Measurements from ENCODE around the gene MLXIP. TPM values are rescaled to one million over a fixed set of nuclear protein-coding genes. Genes with fewer than 3 reads are reported as not detected.
A peak's percentile ranks its signal among the peaks of the same experiment; 100 is the strongest.

Gene MLXIP
- total and polyA plus RNA-seq, 2 of the 13 experiments (the other 11 are each of a cell fraction or from before 2014, with no cell fraction given) = 5.3 to 6.7 TPM

GRCh38 chr12:122062832-122063693 is 15.5 kb upstream of the MLXIP start (continued):
- TF ChIP-seq RERE (CRISPR knock-in tag; IDR thresholded peaks at IDR 0.05; ENCODE audit: low read depth) = no peak
- no peak for TF ChIP-seq ZNF7 (CRISPR knock-in tag; IDR thresholded peaks at IDR 0.05)
- TF ChIP-seq BORCS8-MEF2B (CRISPR knock-in tag; IDR thresholded peaks at IDR 0.05) = 0 out of 2 replicates have a peak, but pooled peaks have one; percentile 14
- TF ChIP-seq ZNF354B (CRISPR knock-in tag; IDR thresholded peaks at IDR 0.05) = no peak
- TF ChIP-seq AGO2 (optimal IDR thresholded peaks at IDR 0.05; ENCODE audit: low read depth, low read length) = no peak
- no peak for TF ChIP-seq SMARCE1 (IDR thresholded peaks at IDR 0.05; ENCODE audit: borderline replicate concordance)
- TF ChIP-seq SMAD3 (CRISPR knock-in tag; IDR thresholded peaks at IDR 0.05) = no peak
- TF ChIP-seq SOX13 (IDR thresholded peaks at IDR 0.05) = no peak
- TF ChIP-seq SOX13 (CRISPR knock-in tag; conservative IDR thresholded peaks at IDR 0.05 in 1 of 2, IDR thresholded peaks at IDR 0.05 in 1 of 2) = no peak
- TF ChIP-seq ZNF44 (CRISPR knock-in tag; IDR thresholded peaks at IDR 0.05) = no peak
- no peak for TF ChIP-seq ZNF598 (CRISPR knock-in tag; IDR thresholded peaks at IDR 0.05; ENCODE audit: borderline replicate concordance)
- no peak for TF ChIP-seq TOPORS (CRISPR knock-in tag; IDR thresholded peaks at IDR 0.05)
- no peak for TF ChIP-seq ZNF646 (CRISPR knock-in tag; IDR thresholded peaks at IDR 0.05)
- TF ChIP-seq MAF1 (CRISPR knock-in tag; IDR thresholded peaks at IDR 0.05; ENCODE audit: borderline replicate concordance) = no peak
- TF ChIP-seq UBTF (CRISPR knock-in tag; IDR thresholded peaks at IDR 0.05) = no peak
